ENCODE results near the gene SBF1.

- TF ChIP-seq POLR2A (IDR thresholded peaks at IDR 0.05) (no peak), CTCF (IDR thresholded peaks at IDR 0.05) (no peak), POLR2AphosphoS5 (IDR thresholded peaks at IDR 0.05) (no peak), EP300 (IDR thresholded peaks at IDR 0.05) (no peak)
Measured at GRCh38 chr22:50502628-50503474, 28.0 kb upstream of the SBF1 start.

Measured in sigmoid colon (tissue), 4 donors.